Prostate gland (tissue), 2 donors: ENCODE results near the gene ACVR1C. TPM values are rescaled to one million over a fixed set of nuclear protein-coding genes. Genes with fewer than 3 reads are reported as not detected.
"Not testable (repeated sequence)": the region's sequence is repeated elsewhere in the genome, so short reads cannot be mapped to it uniquely, and the experiment has no call there.

Experiments
- DNase-seq: peaks from one replicate; pipeline ENCODE4 v3.0.0-alpha.2; 2019; ENCODE audit warnings: low spot score
- H3K27ac ChIP-seq, 2 donors: fragments of 200-600 bp; sonication (generic); 2 replicates each; pipeline ENCODE4 v1.5.1; 2017 to 2019
- H3K27me3 ChIP-seq: fragments of 200-600 bp; sonication (generic); replicated peaks from 2 replicates; pipeline ENCODE4 v1.5.1; 2019; ENCODE audit not compliant: insufficient read depth
- H3K36me3 ChIP-seq, 2 donors: fragments of 200-600 bp; sonication (generic); 1 replicate in 1 of 2; 2 replicates in 1 of 2; pipeline versions ENCODE4 v1.5.1 to v1.8.1; 2017 to 2019
- H3K4me1 ChIP-seq: fragments of 200-600 bp; sonication (generic); replicated peaks from 2 replicates; pipeline ENCODE4 v1.5.1; 2019
- H3K4me3 ChIP-seq, 2 donors: fragments of 200-600 bp; sonication (generic); 2 replicates each; pipeline ENCODE4 v1.5.1; 2017 to 2019
- H3K9me3 ChIP-seq: fragments of 200-600 bp; sonication (generic); 2 replicates; pipeline ENCODE4 v1.5.1; 2017
- CTCF ChIP-seq, 4 experiments: fragments of 200-600 bp in 2 of 4; fragments of 450-650 bp in 2 of 4; sonication (generic) in 2 of 4; IDR thresholded peaks; 1 replicate in 3 of 4; 2 replicates in 1 of 4; pipeline ENCODE4 v1.5.1; 2016 to 2019; ENCODE audit warnings: antibody characterized with exemption in 4 of 4, mild to moderate bottlenecking in 2 of 4, moderate library complexity in 2 of 4
- POLR2A ChIP-seq: fragments of 450-650 bp; IDR thresholded peaks from one replicate; pipeline ENCODE4 v1.6.1; 2016; ENCODE audit warnings: antibody characterized with exemption, mild to moderate bottlenecking
- POLR2AphosphoS5 ChIP-seq: sonication (generic); formaldehyde crosslinking; IDR thresholded peaks from one replicate; pipeline ENCODE4 v1.6.1; 2017; ENCODE audit warnings: antibody characterized with exemption
- WGBS: methylation state at CpG from one replicate; pipeline ENCODE4 v1.1.5; 2018; 5-methylcytosine and 5-hydroxymethylcytosine counted together
- intact Hi-C: fragments of 100-400 bp; cut with DNase I; formaldehyde crosslinking; loops from one replicate; pipeline ENCODE4 v1.14.2; 2022
- total RNA-seq, 2 donors: library from RNA; depleted of rRNA; stranded (reverse); fragments of >200 nt; gene quantifications; one replicate each; pipeline ENCODE4 v1.1.0, GENCODE V29; 2016

The ACVR1C gene
- total RNA-seq, 2 donors from 2014 or later = 0.09 to 2.0 TPM

- no peaks in the 10 kb centered on the region for H3K36me3 ChIP-seq
- no peaks in the 10 kb centered on the region for H3K4me1 ChIP-seq
- TF ChIP-seq POLR2A (no peak), CTCF (IDR thresholded peaks at IDR 0.05) (no peak), POLR2AphosphoS5 (no peak)
- H3K9me3 ChIP-seq = no peaks in the 10 kb centered on the region
- H3K27ac ChIP-seq = no peak overlapping the region
- intact Hi-C loops = no loop called here
- no peak overlapping the region for H3K4me3 ChIP-seq
- H3K27me3 ChIP-seq = no peaks in the 10 kb centered on the region
- no peak for DNase-seq
- WGBS = 45% methylated on average over 3 of the region's 3 CpGs
Observed at GRCh38 chr2:157592374-157592773, 36.3 kb downstream of the ACVR1C start.

GRCh38 chr2:157587576-157587975, 41.1 kb downstream of the ACVR1C start:
- no peak for DNase-seq
- Histone ChIP-seq H3K27ac (no peak overlapping the region), H3K27me3 (no peaks in the 10 kb centered on the region), H3K4me1 (no peaks in the 10 kb centered on the region), H3K9me3 (no peaks in the 10 kb centered on the region), H3K4me3 (no peak overlapping the region), H3K36me3 (no peaks in the 10 kb centered on the region)
- TF ChIP-seq POLR2AphosphoS5 (no peak), POLR2A (no peak)
- intact Hi-C loops = no loop called here
- 34% methylated on average over 1 of the region's 1 CpG for WGBS

- TF ChIP-seq CTCF (IDR thresholded peaks at IDR 0.05) (no peak), POLR2AphosphoS5 (no peak), POLR2A (no peak)
- DNase-seq = no peak
- Histone ChIP-seq H3K36me3 (no peaks in the 10 kb centered on the region), H3K27me3 (no peaks in the 10 kb centered on the region), H3K27ac (no peak overlapping the region), H3K4me3 (no peak overlapping the region), H3K9me3 (no peaks in the 10 kb centered on the region), H3K4me1 (no peaks in the 10 kb centered on the region)
- intact Hi-C loops = no loop called here
Observed at GRCh38 chr2:157574165-157574564, 54.5 kb downstream of the ACVR1C start.

GRCh38 chr2:157572725-157573124, 55.9 kb downstream of the ACVR1C start:
- Histone ChIP-seq H3K27me3 (no peaks in the 10 kb centered on the region), H3K27ac (no peak overlapping the region), H3K9me3 (no peaks in the 10 kb centered on the region), H3K4me1 (no peaks in the 10 kb centered on the region), H3K4me3 (no peak overlapping the region), H3K36me3 (no peaks in the 10 kb centered on the region)
- no peak for TF ChIP-seq POLR2AphosphoS5
- TF ChIP-seq CTCF (IDR thresholded peaks at IDR 0.05) = no peak
- TF ChIP-seq POLR2A = no peak
- 42% methylated on average over 2 of the region's 2 CpGs for WGBS
- DNase-seq = no peak
- intact Hi-C loops = no loop called here

GRCh38 chr2:157566623-157567022, 62.0 kb downstream of the ACVR1C start:
- H3K27me3 ChIP-seq, intact Hi-C loops: not testable (repeated sequence)
- WGBS = 60% methylated on average over 14 of the region's 15 CpGs

GRCh38 chr2:157566113-157566512, 62.6 kb downstream of the ACVR1C start:
- H3K9me3 ChIP-seq, H3K4me3 ChIP-seq, H3K4me1 ChIP-seq, intact Hi-C loops, H3K27me3 ChIP-seq, DNase-seq, H3K27ac ChIP-seq, H3K36me3 ChIP-seq: not testable (repeated sequence)
- 90% methylated on average over 9 of the region's 10 CpGs for WGBS

More at GRCh38 chr2:157566623-157567022, 62.0 kb downstream of the ACVR1C start:
- H3K4me1 ChIP-seq, H3K36me3 ChIP-seq, H3K9me3 ChIP-seq, DNase-seq, H3K4me3 ChIP-seq, H3K27ac ChIP-seq: not testable (repeated sequence)
